Measurements from ENCODE around the gene GRHPR.
A peak's percentile ranks its signal among the peaks of the same experiment; 100 is the strongest.

GRHPR gene

DNA sequence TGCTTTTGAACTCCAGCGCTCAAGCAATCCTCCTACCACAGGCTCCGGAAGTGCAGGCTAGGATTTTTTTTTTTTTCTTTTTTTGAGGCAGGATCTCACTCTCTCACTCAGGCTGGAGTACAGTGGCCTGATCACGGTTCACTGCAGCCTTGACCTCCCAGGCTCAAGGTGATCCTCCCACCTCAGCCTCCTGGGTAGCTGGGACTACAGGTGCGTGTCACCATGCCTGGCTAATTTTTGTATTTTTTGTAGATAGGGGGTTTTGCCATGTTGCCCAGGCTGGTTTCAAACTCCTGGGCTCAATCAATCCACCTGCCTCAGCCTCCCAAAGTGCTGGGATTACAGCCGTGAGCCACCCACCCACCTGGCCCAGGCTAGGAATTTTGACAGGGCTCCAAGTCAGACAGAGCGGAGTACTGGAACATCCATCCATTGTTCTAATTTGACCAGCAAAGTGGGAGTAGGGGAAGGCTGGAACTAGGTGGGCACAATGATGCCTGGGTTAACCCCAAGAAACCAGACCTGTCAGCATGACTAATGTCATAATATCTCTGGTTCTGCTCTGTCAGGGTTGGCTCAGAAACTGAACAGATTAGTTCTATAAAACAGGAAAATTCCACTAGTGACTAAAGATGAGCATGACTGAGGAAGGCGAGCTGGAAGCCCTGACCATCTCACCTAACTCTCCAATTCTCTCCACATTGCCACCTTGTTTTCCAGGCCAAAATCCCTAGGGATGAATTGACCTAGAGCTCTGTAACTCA lies 33.6 kb downstream of the GRHPR start:
- no peak overlapping the region for H3K4me3 ChIP-seq (replicated peaks; ENCODE audit: insufficient read depth, low read length)
- no peak overlapping the region for H3K27ac ChIP-seq (replicated peaks)
- TF ChIP-seq SPI1 (IDR thresholded peaks at IDR 0.05; ENCODE audit: borderline replicate concordance, low read depth) (no peak), GABPA (IDR thresholded peaks at IDR 0.05; ENCODE audit: low read depth) (no peak), POLR2AphosphoS5 (IDR thresholded peaks at IDR 0.05; ENCODE audit: low read depth) (no peak)
- TF ChIP-seq, protein P1, sequence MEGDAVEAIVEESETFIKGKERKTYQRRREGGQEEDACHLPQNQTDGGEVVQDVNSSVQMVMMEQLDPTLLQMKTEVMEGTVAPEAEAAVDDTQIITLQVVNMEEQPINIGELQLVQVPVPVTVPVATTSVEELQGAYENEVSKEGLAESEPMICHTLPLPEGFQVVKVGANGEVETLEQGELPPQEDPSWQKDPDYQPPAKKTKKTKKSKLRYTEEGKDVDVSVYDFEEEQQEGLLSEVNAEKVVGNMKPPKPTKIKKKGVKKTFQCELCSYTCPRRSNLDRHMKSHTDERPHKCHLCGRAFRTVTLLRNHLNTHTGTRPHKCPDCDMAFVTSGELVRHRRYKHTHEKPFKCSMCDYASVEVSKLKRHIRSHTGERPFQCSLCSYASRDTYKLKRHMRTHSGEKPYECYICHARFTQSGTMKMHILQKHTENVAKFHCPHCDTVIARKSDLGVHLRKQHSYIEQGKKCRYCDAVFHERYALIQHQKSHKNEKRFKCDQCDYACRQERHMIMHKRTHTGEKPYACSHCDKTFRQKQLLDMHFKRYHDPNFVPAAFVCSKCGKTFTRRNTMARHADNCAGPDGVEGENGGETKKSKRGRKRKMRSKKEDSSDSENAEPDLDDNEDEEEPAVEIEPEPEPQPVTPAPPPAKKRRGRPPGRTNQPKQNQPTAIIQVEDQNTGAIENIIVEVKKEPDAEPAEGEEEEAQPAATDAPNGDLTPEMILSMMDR (IDR thresholded peaks at IDR 0.05; ENCODE audit: insufficient read depth, low read length), result no peak
- TF ChIP-seq, protein P2, sequence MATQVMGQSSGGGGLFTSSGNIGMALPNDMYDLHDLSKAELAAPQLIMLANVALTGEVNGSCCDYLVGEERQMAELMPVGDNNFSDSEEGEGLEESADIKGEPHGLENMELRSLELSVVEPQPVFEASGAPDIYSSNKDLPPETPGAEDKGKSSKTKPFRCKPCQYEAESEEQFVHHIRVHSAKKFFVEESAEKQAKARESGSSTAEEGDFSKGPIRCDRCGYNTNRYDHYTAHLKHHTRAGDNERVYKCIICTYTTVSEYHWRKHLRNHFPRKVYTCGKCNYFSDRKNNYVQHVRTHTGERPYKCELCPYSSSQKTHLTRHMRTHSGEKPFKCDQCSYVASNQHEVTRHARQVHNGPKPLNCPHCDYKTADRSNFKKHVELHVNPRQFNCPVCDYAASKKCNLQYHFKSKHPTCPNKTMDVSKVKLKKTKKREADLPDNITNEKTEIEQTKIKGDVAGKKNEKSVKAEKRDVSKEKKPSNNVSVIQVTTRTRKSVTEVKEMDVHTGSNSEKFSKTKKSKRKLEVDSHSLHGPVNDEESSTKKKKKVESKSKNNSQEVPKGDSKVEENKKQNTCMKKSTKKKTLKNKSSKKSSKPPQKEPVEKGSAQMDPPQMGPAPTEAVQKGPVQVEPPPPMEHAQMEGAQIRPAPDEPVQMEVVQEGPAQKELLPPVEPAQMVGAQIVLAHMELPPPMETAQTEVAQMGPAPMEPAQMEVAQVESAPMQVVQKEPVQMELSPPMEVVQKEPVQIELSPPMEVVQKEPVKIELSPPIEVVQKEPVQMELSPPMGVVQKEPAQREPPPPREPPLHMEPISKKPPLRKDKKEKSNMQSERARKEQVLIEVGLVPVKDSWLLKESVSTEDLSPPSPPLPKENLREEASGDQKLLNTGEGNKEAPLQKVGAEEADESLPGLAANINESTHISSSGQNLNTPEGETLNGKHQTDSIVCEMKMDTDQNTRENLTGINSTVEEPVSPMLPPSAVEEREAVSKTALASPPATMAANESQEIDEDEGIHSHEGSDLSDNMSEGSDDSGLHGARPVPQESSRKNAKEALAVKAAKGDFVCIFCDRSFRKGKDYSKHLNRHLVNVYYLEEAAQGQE (IDR thresholded peaks at IDR 0.05; ENCODE audit: insufficient replicate concordance, low read depth), result no peak
- DNase-seq (ENCODE audit: low read depth in 1 of 2, low spot score in 1 of 2), result no peak
- H3K27me3 ChIP-seq (ENCODE audit: insufficient read depth, poor library complexity, severe bottlenecking), result no peaks in the 10 kb centered on the region

DNA sequence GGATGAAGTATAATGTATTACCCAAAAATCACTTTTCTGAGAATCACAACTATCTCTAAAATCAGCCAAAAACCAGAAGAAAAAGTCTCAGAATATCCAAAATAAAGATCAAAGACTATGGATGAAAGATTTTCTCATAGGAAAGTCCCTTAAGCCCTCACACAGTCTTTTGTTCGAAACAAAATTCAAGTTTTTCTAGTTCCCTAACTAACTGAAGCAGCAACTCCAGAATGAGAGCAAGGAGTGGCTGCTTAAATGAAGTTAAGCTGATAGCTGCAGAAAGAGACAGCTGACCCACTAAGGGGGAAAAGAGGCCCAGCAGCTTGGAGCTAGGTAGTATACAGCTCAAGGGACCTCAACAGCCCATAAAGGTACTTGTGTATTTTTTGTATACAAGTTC lies 34.3 kb downstream of the GRHPR start:
- Histone ChIP-seq H3K27me3 (ENCODE audit: insufficient read depth, poor library complexity, severe bottlenecking) (no peaks in the 10 kb centered on the region), H3K27ac (replicated peaks) (no peak overlapping the region), H3K4me3 (replicated peaks; ENCODE audit: insufficient read depth, low read length) (no peak overlapping the region)
- no peak for DNase-seq (ENCODE audit: low read depth in 1 of 2, low spot score in 1 of 2)
- TF ChIP-seq, protein P1 (IDR thresholded peaks at IDR 0.05; ENCODE audit: insufficient read depth, low read length), result no peak
- no peak for TF ChIP-seq SPI1 (IDR thresholded peaks at IDR 0.05; ENCODE audit: borderline replicate concordance, low read depth)
- TF ChIP-seq, protein P2 (IDR thresholded peaks at IDR 0.05; ENCODE audit: insufficient replicate concordance, low read depth), result no peak
- no peak for TF ChIP-seq GABPA (IDR thresholded peaks at IDR 0.05; ENCODE audit: low read depth)

DNA sequence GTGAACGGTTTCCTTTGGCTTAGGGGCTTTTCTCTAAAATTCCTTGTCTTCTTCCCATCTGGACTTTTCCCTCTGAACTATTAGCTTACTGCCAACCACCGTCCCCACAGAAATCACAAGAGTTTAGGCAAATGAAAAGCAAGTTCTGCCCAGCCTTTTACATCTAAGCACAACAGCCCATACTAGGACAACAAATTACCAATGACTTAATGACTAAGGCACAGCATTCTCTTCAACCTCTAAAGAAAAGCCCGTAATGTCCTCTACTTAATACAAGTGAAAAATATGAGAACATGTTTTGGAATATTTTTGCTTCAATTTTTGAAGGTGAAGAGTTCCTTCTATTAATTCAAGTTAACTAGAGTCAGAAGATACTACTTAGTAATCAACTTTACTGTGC lies 41.5 kb downstream of the GRHPR start:
- no peaks in the 10 kb centered on the region for H3K27me3 ChIP-seq (ENCODE audit: insufficient read depth, poor library complexity, severe bottlenecking)
- TF ChIP-seq GABPA (IDR thresholded peaks at IDR 0.05; ENCODE audit: low read depth) (no peak), SPI1 (IDR thresholded peaks at IDR 0.05; ENCODE audit: borderline replicate concordance, low read depth) (no peak), POLR2AphosphoS5 (IDR thresholded peaks at IDR 0.05; ENCODE audit: low read depth) (no peak)
- TF ChIP-seq, protein P1 (IDR thresholded peaks at IDR 0.05; ENCODE audit: insufficient read depth, low read length), result no peak
- TF ChIP-seq, protein P2 (IDR thresholded peaks at IDR 0.05; ENCODE audit: insufficient replicate concordance, low read depth), result no peak
- DNase-seq (ENCODE audit: low read depth in 1 of 2, low spot score in 1 of 2), result no peak
- peak overlapping the region; percentile 92 for H3K27ac ChIP-seq (replicated peaks)
- H3K4me3 ChIP-seq (replicated peaks; ENCODE audit: insufficient read depth, low read length), result peak overlapping the region; percentile 97

Measured in HL-60 (cell line).